Epithelial cell of esophagus (primary cell): ENCODE results near the gene SEMA6A.

Experiments used
- DNase-seq: peaks from one replicate; pipeline ENCODE4 v3.0.0; 2010; ENCODE audit warnings: low read depth
- H3K4me3 ChIP-seq: 2 replicates; pipeline ENCODE4 v1.5.1; 2011; ENCODE audit warnings: mild to moderate bottlenecking, low read length, control low read depth
- TF ChIP-seq, protein P1 (sequence below): IDR thresholded peaks from 2 replicates; pipeline ENCODE4 v1.5.1; 2011; ENCODE audit warnings: low read depth, mild to moderate bottlenecking, low read length, control low read depth, inconsistent platforms; ENCODE audit not compliant: insufficient read depth; ENCODE audit errors: missing control alignments

The SEMA6A gene

DNA sequence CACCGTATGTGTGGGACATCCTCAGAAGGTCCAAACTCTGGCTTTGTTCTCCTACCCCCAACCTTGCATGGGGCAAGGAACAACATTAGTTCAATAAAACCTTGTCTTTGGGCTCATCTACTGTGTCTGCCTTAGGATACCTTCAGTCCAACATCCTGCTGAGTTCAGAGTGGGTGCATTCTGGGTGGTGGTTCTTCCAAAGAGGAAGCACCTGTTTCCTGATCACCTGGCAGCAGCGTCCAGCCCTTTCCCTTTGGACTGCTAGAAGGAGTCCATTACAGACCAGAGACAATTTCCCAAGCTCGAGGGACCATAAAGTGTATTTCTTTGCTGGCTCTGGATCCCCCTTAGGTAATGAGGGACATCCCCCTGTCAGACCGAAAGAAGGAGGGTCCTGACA lies 154.1 kb downstream of the SEMA6A start:
- TF ChIP-seq, protein P1, sequence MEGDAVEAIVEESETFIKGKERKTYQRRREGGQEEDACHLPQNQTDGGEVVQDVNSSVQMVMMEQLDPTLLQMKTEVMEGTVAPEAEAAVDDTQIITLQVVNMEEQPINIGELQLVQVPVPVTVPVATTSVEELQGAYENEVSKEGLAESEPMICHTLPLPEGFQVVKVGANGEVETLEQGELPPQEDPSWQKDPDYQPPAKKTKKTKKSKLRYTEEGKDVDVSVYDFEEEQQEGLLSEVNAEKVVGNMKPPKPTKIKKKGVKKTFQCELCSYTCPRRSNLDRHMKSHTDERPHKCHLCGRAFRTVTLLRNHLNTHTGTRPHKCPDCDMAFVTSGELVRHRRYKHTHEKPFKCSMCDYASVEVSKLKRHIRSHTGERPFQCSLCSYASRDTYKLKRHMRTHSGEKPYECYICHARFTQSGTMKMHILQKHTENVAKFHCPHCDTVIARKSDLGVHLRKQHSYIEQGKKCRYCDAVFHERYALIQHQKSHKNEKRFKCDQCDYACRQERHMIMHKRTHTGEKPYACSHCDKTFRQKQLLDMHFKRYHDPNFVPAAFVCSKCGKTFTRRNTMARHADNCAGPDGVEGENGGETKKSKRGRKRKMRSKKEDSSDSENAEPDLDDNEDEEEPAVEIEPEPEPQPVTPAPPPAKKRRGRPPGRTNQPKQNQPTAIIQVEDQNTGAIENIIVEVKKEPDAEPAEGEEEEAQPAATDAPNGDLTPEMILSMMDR: no peak
- H3K4me3 ChIP-seq: no peak overlapping the region
- DNase-seq: no peak

DNA sequence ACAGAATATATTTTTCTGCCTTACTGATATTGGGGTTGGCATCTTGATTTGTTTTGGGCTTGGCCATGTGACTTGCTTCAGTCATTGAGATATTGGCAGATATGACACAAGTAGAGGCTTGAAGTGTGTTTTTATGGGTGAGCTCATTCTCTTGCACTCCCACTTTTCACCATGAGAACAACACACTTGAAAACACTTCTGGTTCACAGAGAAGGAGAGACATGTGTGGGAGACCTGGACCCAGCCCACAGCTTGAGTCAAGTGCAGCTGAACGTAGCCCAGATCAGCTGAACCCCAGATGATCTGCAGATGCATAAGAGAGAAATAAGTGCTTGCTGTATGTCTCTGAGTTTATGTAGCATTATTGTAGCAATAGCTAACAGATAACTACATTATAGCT lies 155.4 kb downstream of the SEMA6A start:
- TF ChIP-seq, protein P1: no peak
- no peak for DNase-seq
- H3K4me3 ChIP-seq: no peak overlapping the region

DNA sequence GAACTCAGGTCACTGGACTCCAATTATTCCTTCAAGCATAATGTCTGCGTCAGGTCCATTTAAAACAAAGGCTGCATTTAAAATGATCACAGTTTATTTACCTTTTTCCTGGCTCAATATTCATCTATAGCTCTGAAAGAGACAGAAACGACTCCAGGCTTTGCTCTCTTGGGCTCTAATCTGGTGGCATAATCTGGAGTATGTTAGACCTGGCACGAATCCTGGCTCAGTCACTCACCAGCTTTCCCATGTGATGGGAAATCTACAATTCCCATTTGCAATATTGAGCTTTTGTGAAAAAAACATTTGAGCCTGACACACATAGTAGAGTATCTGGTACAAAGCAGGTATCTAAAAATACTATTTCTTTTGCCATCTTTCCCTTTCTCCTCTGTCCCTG lies 155.8 kb downstream of the SEMA6A start:
- DNase-seq: no peak
- TF ChIP-seq, protein P1: no peak

DNA sequence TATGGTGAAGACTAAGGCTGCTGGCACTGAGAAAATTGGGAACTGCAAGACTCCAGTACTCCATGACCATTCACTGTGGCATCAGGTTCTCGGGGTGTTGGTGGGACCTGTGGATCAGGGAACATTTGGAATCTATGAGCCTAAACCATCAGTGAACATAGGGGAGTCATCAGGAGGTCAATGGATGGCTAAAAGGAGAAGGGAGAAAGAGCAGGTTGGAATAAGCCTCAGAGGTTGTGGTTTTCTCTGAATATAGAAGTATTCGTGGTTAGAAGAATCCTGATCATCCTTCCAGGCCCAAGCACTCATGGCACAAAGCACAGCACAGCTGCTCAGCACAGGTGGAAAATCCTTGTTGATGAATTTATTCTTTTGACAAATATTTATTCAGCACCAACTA lies 156.6 kb downstream of the SEMA6A start:
- TF ChIP-seq, protein P1: no peak
- no peak for DNase-seq
- H3K4me3 ChIP-seq: no peak overlapping the region

More for the DNA sequence above, 155.8 kb downstream of the SEMA6A start:
- no peak overlapping the region for H3K4me3 ChIP-seq

DNA sequence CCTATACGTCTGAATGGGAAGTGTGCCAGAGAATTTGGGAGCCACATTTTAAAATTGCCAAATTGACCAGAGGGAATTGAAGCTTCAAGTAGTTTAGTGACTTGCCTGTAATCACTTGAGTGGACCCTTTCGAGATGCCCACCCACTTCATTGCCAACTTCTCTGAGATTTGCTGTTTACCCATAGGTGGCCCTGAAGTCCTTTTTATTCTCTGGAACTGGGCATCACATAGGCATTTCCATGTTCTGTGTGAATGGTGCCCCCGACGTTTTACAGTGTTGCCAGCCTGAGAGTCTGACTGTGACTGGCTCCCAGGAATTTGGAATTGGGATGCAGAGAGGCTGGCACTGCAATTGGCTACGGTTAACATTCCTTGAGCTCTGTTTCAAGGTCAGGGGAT lies 158.6 kb downstream of the SEMA6A start:
- TF ChIP-seq, protein P1: no peak
- no peak for DNase-seq
- no peak overlapping the region for H3K4me3 ChIP-seq

DNA sequence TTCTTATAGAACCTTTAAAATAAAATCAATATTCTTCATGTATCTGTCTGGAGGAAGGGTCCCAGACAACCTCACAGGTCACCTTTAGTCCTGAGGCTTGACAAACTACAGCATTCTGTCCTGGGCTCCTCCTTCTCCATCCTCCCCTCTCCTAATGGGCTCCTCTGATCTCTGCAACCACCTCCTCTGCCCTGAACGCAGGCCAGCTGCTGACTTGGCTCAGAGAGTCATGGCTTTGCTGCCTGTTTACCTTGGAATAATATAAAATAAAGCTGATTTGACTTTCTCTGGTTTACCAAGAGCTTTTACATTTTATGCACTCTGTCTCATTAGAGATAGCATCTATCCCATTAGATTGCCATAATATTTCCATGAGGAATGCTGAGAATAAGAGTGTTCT lies 159.4 kb downstream of the SEMA6A start:
- TF ChIP-seq, protein P1: no peak
- DNase-seq: no peak
- H3K4me3 ChIP-seq: no peak overlapping the region

DNA sequence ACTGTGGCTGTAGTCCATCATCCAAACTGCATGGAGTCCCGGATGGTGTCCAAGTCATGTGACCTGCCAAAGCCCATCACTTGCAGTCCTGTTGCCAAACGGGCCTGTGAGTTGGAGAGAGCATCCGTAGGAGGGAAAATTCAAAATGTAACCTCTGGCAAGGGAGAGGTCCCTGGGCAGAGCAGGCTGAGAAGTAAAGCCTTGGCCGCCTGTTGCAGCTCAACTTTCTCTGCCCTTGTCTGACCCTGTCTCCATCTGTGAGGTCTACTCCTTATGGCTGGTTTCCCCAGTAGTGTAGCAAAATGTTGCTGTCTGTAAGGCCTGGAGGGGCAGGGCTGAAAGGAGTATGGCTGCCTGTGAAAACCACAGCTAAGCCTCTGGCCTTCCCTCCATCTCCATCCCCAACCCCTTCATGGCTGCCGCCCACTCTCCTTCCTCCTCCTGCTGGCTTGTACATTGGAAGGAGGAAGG lies 163.5 kb downstream of the SEMA6A start:
- H3K4me3 ChIP-seq: no peak overlapping the region
- TF ChIP-seq, protein P1: no peak
- no peak for DNase-seq
